ENCODE measurements around the gene PLBD2.

Gene PLBD2

GRCh38 chr12:113424915-113425823 lies 66.8 kb downstream of the PLBD2 start:
- Histone ChIP-seq H2BK12ac (ENCODE audit: low read length in 2 of 2) (no peak overlapping the region), H3K4me3 (ENCODE audit: insufficient read depth in 1 of 2, low read depth in 1 of 2, low read length in 2 of 2) (no peak overlapping the region), H3K18ac (ENCODE audit: low read depth in 1 of 2, low read length in 2 of 2) (no peak overlapping the region), H2BK120ac (ENCODE audit: low read depth, low read length) (no peak overlapping the region), H4K8ac (ENCODE audit: low read length) (peak overlapping the region; percentile 21), H2BK5ac (ENCODE audit: low read depth, low read length, poor library complexity, severe bottlenecking) (no peak overlapping the region), H3K36me3 (ENCODE audit: control insufficient read depth in 1 of 2, insufficient read depth in 2 of 2, low read depth in 1 of 2, low read length in 2 of 2) (peaks cover 0 to 2% of the 10 kb centered on the region in 2 experiments), H3K27ac (ENCODE audit: low read length, poor library complexity, severe bottlenecking) (no peak overlapping the region), H3K9ac (ENCODE audit: low read length) (no peak overlapping the region), H2AK5ac (ENCODE audit: low read length, severe bottlenecking) (no peak overlapping the region), H3K14ac (ENCODE audit: low read length in 2 of 2) (no peak overlapping the region), H2BK15ac (ENCODE audit: low read depth, poor library complexity, severe bottlenecking) (no peak overlapping the region), H3K4me1 (ENCODE audit: control insufficient read depth, insufficient read depth, low read depth, low read length) (peaks cover 10% of the 10 kb centered on the region), H3K23ac (ENCODE audit: low read length in 2 of 2) (no peak overlapping the region), H3K27me3 (ENCODE audit: control insufficient read depth in 1 of 2, insufficient read depth in 1 of 2, low read length in 2 of 2) (no peaks in the 10 kb centered on the region), H3K79me1 (replicated peaks; ENCODE audit: low read length, poor library complexity, severe bottlenecking) (peaks cover 12% of the 10 kb centered on the region), H4K91ac (ENCODE audit: low read length) (no peak overlapping the region), H3K4ac (ENCODE audit: low read depth in 1 of 2, low read length in 2 of 2) (no peak overlapping the region), H3K4me2 (ENCODE audit: low read length, poor library complexity, severe bottlenecking) (no peak overlapping the region), H3K9me3 (ENCODE audit: control insufficient read depth, low read length) (peaks cover 2% of the 10 kb centered on the region), H2AFZ (ENCODE audit: low read depth, low read length) (no peak overlapping the region)
- WGBS = 38% methylated on average over 20 of the region's 20 CpGs
- DNase-seq = peak; percentile 58

- no peak overlapping the region for H3K4me3 ChIP-seq (ENCODE audit: insufficient read depth in 1 of 2, low read depth in 1 of 2, low read length in 2 of 2)
- H3K27me3 ChIP-seq (ENCODE audit: control insufficient read depth in 1 of 2, insufficient read depth in 1 of 2, low read length in 2 of 2) = no peaks in the 10 kb centered on the region
- H2BK120ac ChIP-seq (ENCODE audit: low read depth, low read length) = no peak overlapping the region
- no peak overlapping the region for H2AK5ac ChIP-seq (ENCODE audit: low read length, severe bottlenecking)
- no peak overlapping the region for H2BK5ac ChIP-seq (ENCODE audit: low read depth, low read length, poor library complexity, severe bottlenecking)
- no peak overlapping the region for H2BK15ac ChIP-seq (ENCODE audit: low read depth, poor library complexity, severe bottlenecking)
- H3K9me3 ChIP-seq (ENCODE audit: control insufficient read depth, low read length) = peaks cover 4% of the 10 kb centered on the region
- 31% methylated on average over 9 of the region's 11 CpGs for WGBS
- H4K91ac ChIP-seq (ENCODE audit: low read length) = no peak overlapping the region
- H3K23ac ChIP-seq (ENCODE audit: low read length in 2 of 2) = no peak overlapping the region
- no peak overlapping the region for H3K4me2 ChIP-seq (ENCODE audit: low read length, poor library complexity, severe bottlenecking)
- no peak overlapping the region for H3K9ac ChIP-seq (ENCODE audit: low read length)
- H3K14ac ChIP-seq (ENCODE audit: low read length in 2 of 2) = no peak overlapping the region
- H3K27ac ChIP-seq (ENCODE audit: low read length, poor library complexity, severe bottlenecking) = no peak overlapping the region
- H4K8ac ChIP-seq (ENCODE audit: low read length) = peak overlapping the region; percentile 13
- peaks cover 7% of the 10 kb centered on the region for H3K4me1 ChIP-seq (ENCODE audit: control insufficient read depth, insufficient read depth, low read depth, low read length)
- peaks cover 0 to 2% of the 10 kb centered on the region in 2 experiments for H3K36me3 ChIP-seq (ENCODE audit: control insufficient read depth in 1 of 2, insufficient read depth in 2 of 2, low read depth in 1 of 2, low read length in 2 of 2)
- H3K18ac ChIP-seq (ENCODE audit: low read depth in 1 of 2, low read length in 2 of 2) = no peak overlapping the region
- H3K4ac ChIP-seq (ENCODE audit: low read depth in 1 of 2, low read length in 2 of 2) = no peak overlapping the region
- H2AFZ ChIP-seq (ENCODE audit: low read depth, low read length) = peak overlapping the region; percentile 10
- DNase-seq = no peak
- peaks cover 12% of the 10 kb centered on the region for H3K79me1 ChIP-seq (replicated peaks; ENCODE audit: low read length, poor library complexity, severe bottlenecking)
- H2BK12ac ChIP-seq (ENCODE audit: low read length in 2 of 2) = no peak overlapping the region
Observed at GRCh38 chr12:113425960-113426453, 67.6 kb downstream of the PLBD2 start.

GRCh38 chr12:113427882-113428281 lies 69.5 kb downstream of the PLBD2 start:
- no peak overlapping the region for H3K4ac ChIP-seq (ENCODE audit: low read depth in 1 of 2, low read length in 2 of 2)
- H3K4me3 ChIP-seq (ENCODE audit: insufficient read depth in 1 of 2, low read depth in 1 of 2, low read length in 2 of 2) = no peak overlapping the region
- H2BK120ac ChIP-seq (ENCODE audit: low read depth, low read length) = no peak overlapping the region
- no peak overlapping the region for H2AK5ac ChIP-seq (ENCODE audit: low read length, severe bottlenecking)
- H2BK15ac ChIP-seq (ENCODE audit: low read depth, poor library complexity, severe bottlenecking) = no peak overlapping the region
- no peak for DNase-seq
- H3K27ac ChIP-seq (ENCODE audit: low read length, poor library complexity, severe bottlenecking) = no peak overlapping the region
- no peak overlapping the region for H4K91ac ChIP-seq (ENCODE audit: low read length)
- no peak overlapping the region for H2BK5ac ChIP-seq (ENCODE audit: low read depth, low read length, poor library complexity, severe bottlenecking)
- no peak overlapping the region for H3K4me2 ChIP-seq (ENCODE audit: low read length, poor library complexity, severe bottlenecking)
- H2BK12ac ChIP-seq (ENCODE audit: low read length in 2 of 2) = no peak overlapping the region
- H3K9me3 ChIP-seq (ENCODE audit: control insufficient read depth, low read length) = peaks cover 4% of the 10 kb centered on the region
- H2AFZ ChIP-seq (ENCODE audit: low read depth, low read length) = no peak overlapping the region
- H3K9ac ChIP-seq (ENCODE audit: low read length) = no peak overlapping the region
- no peak overlapping the region for H3K18ac ChIP-seq (ENCODE audit: low read depth in 1 of 2, low read length in 2 of 2)
- peaks cover under 1% of the 10 kb centered on the region for H3K4me1 ChIP-seq (ENCODE audit: control insufficient read depth, insufficient read depth, low read depth, low read length)
- WGBS = 75% methylated on average over 9 of the region's 9 CpGs
- H3K79me1 ChIP-seq (replicated peaks; ENCODE audit: low read length, poor library complexity, severe bottlenecking) = peaks cover 8% of the 10 kb centered on the region
- H3K23ac ChIP-seq (ENCODE audit: low read length in 2 of 2) = no peak overlapping the region
- no peak overlapping the region for H3K14ac ChIP-seq (ENCODE audit: low read length in 2 of 2)
- no peak overlapping the region for H4K8ac ChIP-seq (ENCODE audit: low read length)
- no peaks in the 10 kb centered on the region for H3K27me3 ChIP-seq (ENCODE audit: control insufficient read depth in 1 of 2, insufficient read depth in 1 of 2, low read length in 2 of 2)
- peaks cover 0 to 2% of the 10 kb centered on the region in 2 experiments for H3K36me3 ChIP-seq (ENCODE audit: control insufficient read depth in 1 of 2, insufficient read depth in 2 of 2, low read depth in 1 of 2, low read length in 2 of 2)

- H3K14ac ChIP-seq (ENCODE audit: low read length in 2 of 2) = no peak overlapping the region
- no peak overlapping the region for H2BK120ac ChIP-seq (ENCODE audit: low read depth, low read length)
- H3K4ac ChIP-seq (ENCODE audit: low read depth in 1 of 2, low read length in 2 of 2) = no peak overlapping the region
- H2AK5ac ChIP-seq (ENCODE audit: low read length, severe bottlenecking) = no peak overlapping the region
- H3K36me3 ChIP-seq (ENCODE audit: control insufficient read depth in 1 of 2, insufficient read depth in 2 of 2, low read depth in 1 of 2, low read length in 2 of 2) = peaks cover 0 to 2% of the 10 kb centered on the region in 2 experiments
- no peak overlapping the region for H2BK5ac ChIP-seq (ENCODE audit: low read depth, low read length, poor library complexity, severe bottlenecking)
- no peak overlapping the region for H3K9ac ChIP-seq (ENCODE audit: low read length)
- no peak overlapping the region for H3K23ac ChIP-seq (ENCODE audit: low read length in 2 of 2)
- peaks cover 4% of the 10 kb centered on the region for H3K9me3 ChIP-seq (ENCODE audit: control insufficient read depth, low read length)
- no peak overlapping the region for H2AFZ ChIP-seq (ENCODE audit: low read depth, low read length)
- H4K91ac ChIP-seq (ENCODE audit: low read length) = no peak overlapping the region
- no peak overlapping the region for H3K4me3 ChIP-seq (ENCODE audit: insufficient read depth in 1 of 2, low read depth in 1 of 2, low read length in 2 of 2)
- DNase-seq = no peak
- H3K4me2 ChIP-seq (ENCODE audit: low read length, poor library complexity, severe bottlenecking) = no peak overlapping the region
- H2BK12ac ChIP-seq (ENCODE audit: low read length in 2 of 2) = no peak overlapping the region
- no peak overlapping the region for H3K18ac ChIP-seq (ENCODE audit: low read depth in 1 of 2, low read length in 2 of 2)
- H3K79me1 ChIP-seq (replicated peaks; ENCODE audit: low read length, poor library complexity, severe bottlenecking) = peaks cover 6% of the 10 kb centered on the region
- H3K4me1 ChIP-seq (ENCODE audit: control insufficient read depth, insufficient read depth, low read depth, low read length) = peaks cover 2% of the 10 kb centered on the region
- WGBS = 100% methylated on average over 1 of the region's 1 CpG
- H4K8ac ChIP-seq (ENCODE audit: low read length) = no peak overlapping the region
- H2BK15ac ChIP-seq (ENCODE audit: low read depth, poor library complexity, severe bottlenecking) = no peak overlapping the region
- H3K27ac ChIP-seq (ENCODE audit: low read length, poor library complexity, severe bottlenecking) = no peak overlapping the region
- H3K27me3 ChIP-seq (ENCODE audit: control insufficient read depth in 1 of 2, insufficient read depth in 1 of 2, low read length in 2 of 2) = no peaks in the 10 kb centered on the region
Observed at GRCh38 chr12:113428482-113428881, 70.1 kb downstream of the PLBD2 start.
